Mesenchymal stem cell (in vitro differentiated cells and primary cell): ENCODE results near the gene CNTRL.

Experiments
- DNase-seq: peaks from one replicate; pipeline ENCODE4 v3.0.0-alpha.2; 2013
- H2AFZ ChIP-seq: one replicate; pipeline ENCODE4 v1.6.1; 2013; ENCODE audit warnings: low read depth, mild to moderate bottlenecking, control low read depth, inconsistent platforms, low read length, moderate library complexity
- H2AK5ac ChIP-seq: 2 replicates; pipeline ENCODE4 v1.6.1; 2013; ENCODE audit warnings: low read length, moderate library complexity, mild to moderate bottlenecking, inconsistent platforms; ENCODE audit not compliant: severe bottlenecking
- H2BK120ac ChIP-seq: one replicate; pipeline ENCODE4 v1.6.1; 2013; ENCODE audit warnings: low read depth, mild to moderate bottlenecking, inconsistent platforms, low read length, moderate library complexity
- H2BK12ac ChIP-seq, 2 experiments: one replicate each; pipeline ENCODE4 v1.6.1; 2013; ENCODE audit warnings: inconsistent platforms in 2 of 2, low read length in 2 of 2, mild to moderate bottlenecking in 2 of 2, moderate library complexity in 2 of 2, control low read depth in 1 of 2
- H2BK15ac ChIP-seq: one replicate; pipeline ENCODE4 v1.6.1; 2013; ENCODE audit warnings: mild to moderate bottlenecking, low read depth, inconsistent platforms; ENCODE audit not compliant: poor library complexity, severe bottlenecking
- H2BK5ac ChIP-seq: 2 replicates; pipeline ENCODE4 v1.6.1; 2013; ENCODE audit warnings: low read depth, mild to moderate bottlenecking, low read length, control low read depth, inconsistent platforms; ENCODE audit not compliant: poor library complexity, severe bottlenecking
- H3K14ac ChIP-seq, 2 experiments: one replicate each; pipeline ENCODE4 v1.6.1; 2013; ENCODE audit warnings: inconsistent platforms in 2 of 2, low read length in 2 of 2, control low read depth in 1 of 2, mild to moderate bottlenecking in 1 of 2, moderate library complexity in 1 of 2
- H3K18ac ChIP-seq, 2 experiments: one replicate each; pipeline ENCODE4 v1.6.1; 2013; ENCODE audit warnings: inconsistent platforms in 2 of 2, low read length in 2 of 2, control low read depth in 1 of 2, low read depth in 1 of 2, mild to moderate bottlenecking in 1 of 2
- H3K23ac ChIP-seq, 2 experiments: one replicate each; pipeline ENCODE4 v1.6.1; 2013; ENCODE audit warnings: inconsistent platforms in 2 of 2, low read length in 2 of 2, mild to moderate bottlenecking in 2 of 2, moderate library complexity in 2 of 2, control low read depth in 1 of 2
- H3K27ac ChIP-seq: 2 replicates; pipeline ENCODE4 v1.5.1; 2013; ENCODE audit warnings: mild to moderate bottlenecking, moderate library complexity, low read length, control low read depth, inconsistent platforms; ENCODE audit not compliant: poor library complexity, severe bottlenecking
- H3K27me3 ChIP-seq, 2 experiments: 2 replicates each; pipeline versions ENCODE4 v1.6.1 to v1.7.0; 2013; ENCODE audit warnings: low read length in 2 of 2, mild to moderate bottlenecking in 2 of 2, moderate library complexity in 2 of 2, control low read depth in 1 of 2, inconsistent platforms in 1 of 2; ENCODE audit not compliant: control insufficient read depth in 1 of 2, insufficient read depth in 1 of 2
- H3K36me3 ChIP-seq, 2 experiments: 2 replicates each; pipeline versions ENCODE4 v1.6.1 to v1.7.0; 2013; ENCODE audit warnings: low read length in 2 of 2, control low read depth in 1 of 2, inconsistent platforms in 1 of 2, low read depth in 1 of 2, mild to moderate bottlenecking in 1 of 2; ENCODE audit not compliant: insufficient read depth in 2 of 2, control insufficient read depth in 1 of 2
- H3K4ac ChIP-seq, 2 experiments: one replicate each; pipeline ENCODE4 v1.6.1; 2013; ENCODE audit warnings: inconsistent platforms in 2 of 2, low read length in 2 of 2, mild to moderate bottlenecking in 2 of 2, moderate library complexity in 2 of 2, control low read depth in 1 of 2, low read depth in 1 of 2
- H3K4me1 ChIP-seq: 2 replicates; pipeline ENCODE4 v1.6.1; 2013; ENCODE audit warnings: low read depth, low read length, control low read depth; ENCODE audit not compliant: control insufficient read depth, insufficient read depth
- H3K4me2 ChIP-seq: 2 replicates; pipeline ENCODE4 v1.6.1; 2013; ENCODE audit warnings: low read length, mild to moderate bottlenecking, inconsistent platforms; ENCODE audit not compliant: poor library complexity, severe bottlenecking
- H3K4me3 ChIP-seq, 2 experiments: 2 replicates each; pipeline versions ENCODE4 v1.5.1 to v1.7.0; 2013; ENCODE audit warnings: low read length in 2 of 2, mild to moderate bottlenecking in 2 of 2, control low read depth in 1 of 2, low read depth in 1 of 2; ENCODE audit not compliant: insufficient read depth in 1 of 2
- H3K79me1 ChIP-seq: replicated peaks from 2 replicates; pipeline ENCODE4 v1.6.1; 2013; ENCODE audit warnings: mild to moderate bottlenecking, control low read depth, low read length, inconsistent platforms; ENCODE audit not compliant: poor library complexity, severe bottlenecking
- H3K9ac ChIP-seq: 2 replicates; pipeline ENCODE4 v1.7.0; 2013; ENCODE audit warnings: mild to moderate bottlenecking, low read length, moderate library complexity
- H3K9me3 ChIP-seq: 2 replicates; pipeline ENCODE4 v1.7.0; 2013; ENCODE audit warnings: mild to moderate bottlenecking, low read length; ENCODE audit not compliant: control insufficient read depth
- H4K8ac ChIP-seq: one replicate; pipeline ENCODE4 v1.6.1; 2013; ENCODE audit warnings: inconsistent platforms, mild to moderate bottlenecking, low read length, moderate library complexity
- H4K91ac ChIP-seq: one replicate; pipeline ENCODE4 v1.6.1; 2013; ENCODE audit warnings: mild to moderate bottlenecking, low read length, inconsistent platforms
- WGBS: methylation state at CpG from one replicate; pipeline ENCODE4 v1.1.7; 2013; ENCODE audit warnings: mixed read lengths; 5-methylcytosine and 5-hydroxymethylcytosine counted together

Gene CNTRL

GRCh38 chr9:121135642-121136041 lies 60.9 kb downstream of the CNTRL start:
- Histone ChIP-seq H3K23ac (no peak overlapping the region), H2AFZ (no peak overlapping the region), H3K4me3 (no peak overlapping the region), H4K91ac (no peak overlapping the region), H3K4ac (no peak overlapping the region), H4K8ac (no peak overlapping the region), H2BK15ac (no peak overlapping the region), H2AK5ac (no peak overlapping the region), H3K27ac (no peak overlapping the region), H3K9ac (no peak overlapping the region), H2BK5ac (no peak overlapping the region), H3K27me3 (no peaks in the 10 kb centered on the region), H3K79me1 (peaks cover 12% of the 10 kb centered on the region), H2BK12ac (no peak overlapping the region), H3K4me2 (no peak overlapping the region), H3K9me3 (no peaks in the 10 kb centered on the region), H3K36me3 (peaks cover 8 to 32% of the 10 kb centered on the region in 2 experiments), H3K18ac (no peak overlapping the region), H2BK120ac (no peak overlapping the region), H3K14ac (no peak overlapping the region), H3K4me1 (peaks cover 3% of the 10 kb centered on the region)
- WGBS = 95% methylated on average over 2 of the region's 2 CpGs
- no peak for DNase-seq

DNA sequence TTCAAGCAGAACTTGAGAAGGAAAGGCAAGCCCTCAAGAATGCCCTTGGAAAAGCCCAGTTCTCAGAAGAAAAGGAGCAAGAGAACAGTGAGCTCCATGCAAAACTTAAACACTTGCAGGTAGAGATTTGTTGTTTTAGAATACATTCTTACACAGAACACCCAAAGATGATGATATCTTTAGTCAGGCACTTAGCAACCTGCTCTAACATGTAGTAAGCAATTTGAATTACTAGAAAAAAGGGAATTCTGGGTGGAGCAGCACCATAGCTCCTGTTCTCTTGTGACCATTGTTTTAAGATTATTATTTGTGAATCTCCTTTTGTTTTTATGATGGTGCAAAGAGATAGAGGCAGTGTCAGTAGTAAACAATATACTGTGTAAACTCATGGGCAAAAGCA lies 63.8 kb downstream of the CNTRL start:
- Histone ChIP-seq H3K36me3 (peaks cover 3 to 59% of the 10 kb centered on the region in 2 experiments), H3K4me2 (no peak overlapping the region), H2AK5ac (no peak overlapping the region), H3K4me1 (no peaks in the 10 kb centered on the region), H3K9ac (no peak overlapping the region), H2BK15ac (no peak overlapping the region), H3K27ac (no peak overlapping the region), H2BK5ac (no peak overlapping the region), H2BK12ac (no peak overlapping the region), H3K27me3 (no peaks in the 10 kb centered on the region), H3K18ac (no peak overlapping the region), H2BK120ac (no peak overlapping the region), H3K4me3 (no peak overlapping the region), H2AFZ (no peak overlapping the region), H3K23ac (no peak overlapping the region), H3K14ac (no peak overlapping the region), H3K79me1 (peaks cover 3% of the 10 kb centered on the region), H4K91ac (no peak overlapping the region), H3K4ac (no peak overlapping the region), H3K9me3 (no peaks in the 10 kb centered on the region), H4K8ac (no peak overlapping the region)
- DNase-seq = no peak

DNA sequence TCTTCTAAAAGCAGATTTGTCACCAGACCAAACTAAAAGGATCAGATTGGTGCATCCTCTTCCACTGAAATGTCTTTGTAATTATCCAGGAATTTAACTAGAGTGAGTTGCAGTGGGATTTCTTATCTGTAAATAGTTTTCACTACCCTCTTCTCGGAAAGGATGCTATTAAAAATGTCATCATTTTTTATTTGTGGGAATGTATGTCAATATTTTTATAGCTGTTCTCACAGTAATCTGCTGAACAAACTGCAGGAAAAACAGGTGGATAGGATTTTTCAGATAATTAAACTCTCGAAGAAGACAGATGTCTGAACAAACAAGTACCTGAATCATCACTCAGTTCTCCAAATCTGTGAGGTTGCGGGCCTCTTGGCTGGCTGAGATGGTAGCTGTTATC lies 64.2 kb downstream of the CNTRL start:
- peaks cover 3% of the 10 kb centered on the region for H3K79me1 ChIP-seq
- no peak overlapping the region for H4K91ac ChIP-seq
- H3K18ac ChIP-seq = no peak overlapping the region
- no peak overlapping the region for H3K4ac ChIP-seq
- no peak overlapping the region for H2BK12ac ChIP-seq
- 78% methylated on average over 1 of the region's 3 CpGs for WGBS
- H2BK5ac ChIP-seq = no peak overlapping the region
- H3K27ac ChIP-seq = no peak overlapping the region
- H3K4me2 ChIP-seq = no peak overlapping the region
- no peak overlapping the region for H2BK15ac ChIP-seq
- DNase-seq = no peak
- no peaks in the 10 kb centered on the region for H3K9me3 ChIP-seq
- H2AFZ ChIP-seq = no peak overlapping the region
- H3K4me1 ChIP-seq = no peaks in the 10 kb centered on the region
- H2BK120ac ChIP-seq = no peak overlapping the region
- H3K36me3 ChIP-seq = peaks cover 3 to 63% of the 10 kb centered on the region in 2 experiments
- no peak overlapping the region for H3K9ac ChIP-seq
- H3K14ac ChIP-seq = no peak overlapping the region
- no peak overlapping the region for H4K8ac ChIP-seq
- H3K23ac ChIP-seq = no peak overlapping the region
- no peaks in the 10 kb centered on the region for H3K27me3 ChIP-seq
- no peak overlapping the region for H2AK5ac ChIP-seq
- no peak overlapping the region for H3K4me3 ChIP-seq

DNA sequence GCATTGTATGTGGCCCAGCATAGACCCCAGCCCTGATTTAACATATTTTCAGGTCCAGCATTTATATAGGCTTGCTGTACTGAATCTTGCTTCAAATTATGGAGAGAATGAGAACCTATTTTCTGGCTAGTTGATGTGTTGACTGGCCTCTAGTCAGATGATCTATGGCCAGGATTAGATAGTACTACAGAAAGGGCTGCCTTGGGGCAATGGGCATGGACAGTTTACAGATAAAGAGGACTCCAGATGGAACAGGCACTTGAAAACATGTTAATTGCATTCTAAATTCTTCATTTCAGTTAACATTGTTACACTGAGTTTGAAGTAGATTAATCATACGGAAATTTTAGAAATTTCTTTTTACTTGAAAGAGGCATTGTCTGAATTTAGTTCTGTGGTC lies 65.4 kb downstream of the CNTRL start:
- no peak overlapping the region for H3K18ac ChIP-seq
- no peak overlapping the region for H4K8ac ChIP-seq
- H2BK12ac ChIP-seq = no peak overlapping the region
- no peak overlapping the region for H3K9ac ChIP-seq
- no peak overlapping the region for H2AK5ac ChIP-seq
- H2BK5ac ChIP-seq = no peak overlapping the region
- no peaks in the 10 kb centered on the region for H3K27me3 ChIP-seq
- H3K4ac ChIP-seq = no peak overlapping the region
- H2BK120ac ChIP-seq = no peak overlapping the region
- no peaks in the 10 kb centered on the region for H3K4me1 ChIP-seq
- no peaks in the 10 kb centered on the region for H3K9me3 ChIP-seq
- no peak overlapping the region for H4K91ac ChIP-seq
- no peak overlapping the region for H3K27ac ChIP-seq
- H3K14ac ChIP-seq = no peak overlapping the region
- H2BK15ac ChIP-seq = no peak overlapping the region
- no peak overlapping the region for H3K4me2 ChIP-seq
- H3K36me3 ChIP-seq = peaks cover 3 to 75% of the 10 kb centered on the region in 2 experiments
- WGBS = 100% methylated on average over 1 of the region's 1 CpG
- H3K4me3 ChIP-seq = no peak overlapping the region
- H2AFZ ChIP-seq = no peak overlapping the region
- DNase-seq = no peak
- H3K79me1 ChIP-seq = peaks cover 3% of the 10 kb centered on the region
- no peak overlapping the region for H3K23ac ChIP-seq
